Liver (tissue), 2 donors: Measurements from ENCODE around the gene POLR3GL.

Experiments
- YY1 ChIP-seq: IDR thresholded peaks from 2 replicates; pipeline ENCODE4 v1.6.1; 2016; ENCODE audit warnings: antibody characterized with exemption, mild to moderate bottlenecking
- TF ChIP-seq, protein P1 (sequence below): fragments of 150-350 bp; IDR thresholded peaks from 2 replicates; pipeline ENCODE4 v1.5.1; 2017; ENCODE audit warnings: improper control_type of control experiment, low read depth, low read length; ENCODE audit not compliant: missing input control
- TF ChIP-seq, protein P2 (sequence below): IDR thresholded peaks from 2 replicates; pipeline ENCODE4 v1.6.1; 2016; ENCODE audit warnings: antibody characterized with exemption
- donor health status: healthy.

DNA sequence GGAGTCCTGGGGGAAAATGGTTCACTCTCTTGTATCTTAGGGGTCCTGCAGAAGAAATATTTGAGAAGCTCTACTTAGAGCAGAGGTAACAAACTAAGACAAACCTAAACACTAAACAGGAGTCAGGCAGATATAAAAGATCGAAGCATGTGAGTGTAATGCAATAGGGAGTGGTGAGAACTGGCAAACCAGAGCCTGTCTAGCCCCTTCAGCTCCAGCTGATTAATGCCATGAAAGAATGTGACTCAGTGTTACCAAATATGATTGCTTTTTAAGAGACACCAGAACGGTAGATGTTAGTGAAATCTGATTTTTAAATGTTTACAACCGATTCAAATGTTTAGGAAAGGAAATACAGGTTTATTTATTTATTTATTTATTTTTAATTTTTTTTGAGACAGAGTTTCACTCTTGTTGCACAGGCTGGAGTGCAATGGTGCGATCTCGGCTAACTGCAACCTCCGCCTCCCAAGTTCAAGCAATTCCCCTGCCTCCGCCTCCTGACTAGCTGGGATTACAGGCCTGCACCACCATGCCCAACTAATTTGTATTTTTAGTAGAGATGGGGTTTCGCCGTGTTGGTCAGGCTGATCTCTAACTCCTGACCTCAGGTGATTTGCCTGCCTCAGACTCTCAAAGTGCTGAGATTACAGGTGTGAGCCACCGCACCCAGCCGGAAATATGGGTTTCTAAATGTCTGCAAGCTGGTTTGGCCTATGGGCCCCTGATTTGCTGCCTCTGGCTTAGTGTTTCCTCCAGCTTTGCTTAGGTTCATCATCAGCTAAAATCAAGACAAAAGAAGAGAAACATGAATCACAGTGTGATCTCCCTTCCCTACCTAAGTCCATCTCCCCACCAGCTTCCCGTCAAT lies 19.7 kb downstream of the POLR3GL start:
- TF ChIP-seq, protein P1, sequence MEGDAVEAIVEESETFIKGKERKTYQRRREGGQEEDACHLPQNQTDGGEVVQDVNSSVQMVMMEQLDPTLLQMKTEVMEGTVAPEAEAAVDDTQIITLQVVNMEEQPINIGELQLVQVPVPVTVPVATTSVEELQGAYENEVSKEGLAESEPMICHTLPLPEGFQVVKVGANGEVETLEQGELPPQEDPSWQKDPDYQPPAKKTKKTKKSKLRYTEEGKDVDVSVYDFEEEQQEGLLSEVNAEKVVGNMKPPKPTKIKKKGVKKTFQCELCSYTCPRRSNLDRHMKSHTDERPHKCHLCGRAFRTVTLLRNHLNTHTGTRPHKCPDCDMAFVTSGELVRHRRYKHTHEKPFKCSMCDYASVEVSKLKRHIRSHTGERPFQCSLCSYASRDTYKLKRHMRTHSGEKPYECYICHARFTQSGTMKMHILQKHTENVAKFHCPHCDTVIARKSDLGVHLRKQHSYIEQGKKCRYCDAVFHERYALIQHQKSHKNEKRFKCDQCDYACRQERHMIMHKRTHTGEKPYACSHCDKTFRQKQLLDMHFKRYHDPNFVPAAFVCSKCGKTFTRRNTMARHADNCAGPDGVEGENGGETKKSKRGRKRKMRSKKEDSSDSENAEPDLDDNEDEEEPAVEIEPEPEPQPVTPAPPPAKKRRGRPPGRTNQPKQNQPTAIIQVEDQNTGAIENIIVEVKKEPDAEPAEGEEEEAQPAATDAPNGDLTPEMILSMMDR: no peak
- TF ChIP-seq YY1: no peak
- TF ChIP-seq, protein P2, sequence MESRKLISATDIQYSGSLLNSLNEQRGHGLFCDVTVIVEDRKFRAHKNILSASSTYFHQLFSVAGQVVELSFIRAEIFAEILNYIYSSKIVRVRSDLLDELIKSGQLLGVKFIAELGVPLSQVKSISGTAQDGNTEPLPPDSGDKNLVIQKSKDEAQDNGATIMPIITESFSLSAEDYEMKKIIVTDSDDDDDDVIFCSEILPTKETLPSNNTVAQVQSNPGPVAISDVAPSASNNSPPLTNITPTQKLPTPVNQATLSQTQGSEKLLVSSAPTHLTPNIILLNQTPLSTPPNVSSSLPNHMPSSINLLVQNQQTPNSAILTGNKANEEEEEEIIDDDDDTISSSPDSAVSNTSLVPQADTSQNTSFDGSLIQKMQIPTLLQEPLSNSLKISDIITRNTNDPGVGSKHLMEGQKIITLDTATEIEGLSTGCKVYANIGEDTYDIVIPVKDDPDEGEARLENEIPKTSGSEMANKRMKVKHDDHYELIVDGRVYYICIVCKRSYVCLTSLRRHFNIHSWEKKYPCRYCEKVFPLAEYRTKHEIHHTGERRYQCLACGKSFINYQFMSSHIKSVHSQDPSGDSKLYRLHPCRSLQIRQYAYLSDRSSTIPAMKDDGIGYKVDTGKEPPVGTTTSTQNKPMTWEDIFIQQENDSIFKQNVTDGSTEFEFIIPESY: no peak
